ENCODE results near the gene XG. TPM values are rescaled to one million over a fixed set of nuclear protein-coding genes. Genes with fewer than 3 reads are reported as not detected.
A peak's percentile ranks its signal among the peaks of the same experiment; 100 is the strongest.

Gene XG
- total RNA-seq, 2 donors from 2014 or later, result 0.26 TPM; not detected in 1

- Histone ChIP-seq H3K27ac (peak overlapping the region in 2 of 4 donors; percentile 13 to 21), H3K9me3 (no peaks in the 10 kb centered on the region), H3K27me3 (no peaks in the 10 kb centered on the region), H3K36me3 (replicated peaks in 1 of 2; ENCODE audit: insufficient read depth in 1 of 2, low read depth in 2 of 2) (no peaks in the 10 kb centered on the region), H3K4me1 (peaks cover 56% of the 10 kb centered on the region), H3K4me3 (no peak overlapping the region)
- TF ChIP-seq CTCF (IDR thresholded peaks at IDR 0.05), result no peak
- no peak for TF ChIP-seq POLR2A (IDR thresholded peaks at IDR 0.05)
- intact Hi-C loops (cut with DNase I), result no loop called here
- peak in 1 of 4 donors; percentile 22 for DNase-seq
- WGBS, 2 donors, result 60 to 85% methylated on average over 8 to 10 of the region's 10 CpGs
- ATAC-seq, result no peak
Measured at GRCh38 chrX:2708592-2709188, 43.1 kb upstream of the XG start.

GRCh38 chrX:2709556-2709955 lies 42.3 kb upstream of the XG start:
- intact Hi-C loops (cut with DNase I), result no loop called here
- peaks cover 48% of the 10 kb centered on the region for H3K4me1 ChIP-seq
- H3K27ac ChIP-seq, result peak overlapping the region in 1 of 4 donors; percentile 46
- 79 to 96% methylated on average over 9 of the region's 9 CpGs for WGBS, 2 donors
- no peak for DNase-seq
- TF ChIP-seq POLR2A (IDR thresholded peaks at IDR 0.05), result no peak
- TF ChIP-seq CTCF (IDR thresholded peaks at IDR 0.05), result no peak
- no peak for ATAC-seq
- no peaks in the 10 kb centered on the region for H3K36me3 ChIP-seq (replicated peaks in 1 of 2; ENCODE audit: insufficient read depth in 1 of 2, low read depth in 2 of 2)
- no peaks in the 10 kb centered on the region for H3K27me3 ChIP-seq
- H3K4me3 ChIP-seq, result no peak overlapping the region
- no peaks in the 10 kb centered on the region for H3K9me3 ChIP-seq

GRCh38 chrX:2710041-2710840 lies 41.6 kb upstream of the XG start:
- Histone ChIP-seq H3K27ac (peak overlapping the region in 2 of 4 donors; percentile 38 to 46), H3K27me3 (no peaks in the 10 kb centered on the region), H3K36me3 (replicated peaks in 1 of 2; ENCODE audit: insufficient read depth in 1 of 2, low read depth in 2 of 2) (no peaks in the 10 kb centered on the region), H3K9me3 (no peaks in the 10 kb centered on the region), H3K4me1 (peaks cover 41% of the 10 kb centered on the region), H3K4me3 (no peak overlapping the region)
- peak; percentile 34 for ATAC-seq
- TF ChIP-seq CTCF (IDR thresholded peaks at IDR 0.05) (no peak), POLR2A (IDR thresholded peaks at IDR 0.05) (no peak)
- intact Hi-C loops (cut with DNase I), result no loop called here
- DNase-seq, result peak in 1 of 4 donors; percentile 14
- WGBS, 2 donors, result 55 to 61% methylated on average over 15 of the region's 15 CpGs

- H3K27me3 ChIP-seq, result no peaks in the 10 kb centered on the region
- WGBS, 2 donors, result 92 to 98% methylated on average over 2 of the region's 2 CpGs
- DNase-seq (no peak), ATAC-seq (no peak)
- intact Hi-C loops (cut with DNase I), result no loop called here
- no peak overlapping the region for H3K4me3 ChIP-seq
- H3K27ac ChIP-seq, result no peak overlapping the region
- no peaks in the 10 kb centered on the region for H3K36me3 ChIP-seq (replicated peaks in 1 of 2; ENCODE audit: insufficient read depth in 1 of 2, low read depth in 2 of 2)
- TF ChIP-seq CTCF (IDR thresholded peaks at IDR 0.05), result no peak
- TF ChIP-seq POLR2A (IDR thresholded peaks at IDR 0.05), result no peak
- H3K9me3 ChIP-seq, result no peaks in the 10 kb centered on the region
- H3K4me1 ChIP-seq, result peaks cover 37% of the 10 kb centered on the region
Measured at GRCh38 chrX:2711441-2711840, 40.4 kb upstream of the XG start.

Data from body of pancreas (tissue), 4 donors.